Keratinocyte (primary cell): ENCODE results near the gene HOXD10.

Source experiments
- EZH2 ChIP-seq: IDR thresholded peaks from one replicate; pipeline ENCODE4 v1.6.1; 2012; ENCODE audit warnings: inconsistent platforms, mild to moderate bottlenecking, low read length, moderate library complexity
- TF ChIP-seq, protein P1 (sequence below), 3 experiments: IDR thresholded peaks in 1 of 3; conservative IDR thresholded peaks in 1 of 3; optimal IDR thresholded peaks in 1 of 3; 2 replicates in 2 of 3; 3 replicates in 1 of 3; pipeline versions ENCODE3 to v1.5.1; 2011; ENCODE audit warnings: low read length in 3 of 3, mild to moderate bottlenecking in 3 of 3, moderate library complexity in 2 of 3, control low read depth in 1 of 3, inconsistent platforms in 1 of 3; ENCODE audit not compliant: insufficient read depth in 2 of 3; ENCODE audit errors: extremely low read depth in 1 of 3

DNA sequence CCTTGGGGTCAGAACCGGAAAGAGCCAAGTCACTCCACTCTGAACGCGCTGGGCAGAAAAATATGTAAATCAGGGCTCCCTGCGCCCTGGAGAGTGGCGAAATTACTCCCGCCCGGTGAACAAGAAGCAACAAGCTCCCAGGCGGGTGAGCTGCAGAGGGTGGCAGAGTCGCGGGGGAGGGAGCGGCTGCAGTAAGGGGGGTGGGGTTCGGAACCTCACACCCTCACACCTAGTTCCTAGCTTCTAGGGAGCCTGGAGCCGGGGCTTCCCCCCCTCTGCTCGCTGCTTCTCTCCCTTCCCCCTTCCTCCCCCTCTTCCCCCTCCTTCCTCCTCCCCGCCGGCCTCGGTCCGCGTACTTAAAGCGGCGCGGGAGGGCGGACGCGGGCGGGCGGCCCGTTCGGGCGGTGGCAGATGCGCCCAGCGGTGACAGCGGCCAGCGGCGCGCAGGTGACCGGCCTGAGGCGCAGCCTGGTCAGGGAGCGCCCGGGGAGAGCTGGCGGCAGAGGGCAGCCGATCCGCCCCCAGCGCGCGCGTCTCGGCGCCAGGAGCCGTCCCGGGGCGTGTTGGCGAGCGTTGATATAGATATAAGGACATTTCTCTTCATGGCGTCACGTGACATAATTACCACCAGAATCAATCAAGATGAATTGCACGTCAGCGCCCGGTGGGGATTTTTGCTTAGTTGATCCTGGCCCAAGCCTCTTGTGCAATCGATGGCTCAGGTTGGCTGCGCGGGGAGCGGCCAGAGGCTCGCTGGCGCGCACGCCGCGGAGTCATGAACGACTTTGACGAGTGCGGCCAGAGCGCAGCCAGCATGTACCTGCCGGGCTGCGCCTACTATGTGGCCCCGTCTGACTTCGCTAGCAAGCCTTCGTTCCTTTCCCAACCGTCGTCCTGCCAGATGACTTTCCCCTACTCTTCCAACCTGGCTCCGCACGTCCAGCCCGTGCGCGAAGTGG, 9.7 kb upstream of the HOXD10 start, which contains the start of gene HOXD11:
- TF ChIP-seq, protein P1, sequence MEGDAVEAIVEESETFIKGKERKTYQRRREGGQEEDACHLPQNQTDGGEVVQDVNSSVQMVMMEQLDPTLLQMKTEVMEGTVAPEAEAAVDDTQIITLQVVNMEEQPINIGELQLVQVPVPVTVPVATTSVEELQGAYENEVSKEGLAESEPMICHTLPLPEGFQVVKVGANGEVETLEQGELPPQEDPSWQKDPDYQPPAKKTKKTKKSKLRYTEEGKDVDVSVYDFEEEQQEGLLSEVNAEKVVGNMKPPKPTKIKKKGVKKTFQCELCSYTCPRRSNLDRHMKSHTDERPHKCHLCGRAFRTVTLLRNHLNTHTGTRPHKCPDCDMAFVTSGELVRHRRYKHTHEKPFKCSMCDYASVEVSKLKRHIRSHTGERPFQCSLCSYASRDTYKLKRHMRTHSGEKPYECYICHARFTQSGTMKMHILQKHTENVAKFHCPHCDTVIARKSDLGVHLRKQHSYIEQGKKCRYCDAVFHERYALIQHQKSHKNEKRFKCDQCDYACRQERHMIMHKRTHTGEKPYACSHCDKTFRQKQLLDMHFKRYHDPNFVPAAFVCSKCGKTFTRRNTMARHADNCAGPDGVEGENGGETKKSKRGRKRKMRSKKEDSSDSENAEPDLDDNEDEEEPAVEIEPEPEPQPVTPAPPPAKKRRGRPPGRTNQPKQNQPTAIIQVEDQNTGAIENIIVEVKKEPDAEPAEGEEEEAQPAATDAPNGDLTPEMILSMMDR (optimal IDR thresholded peaks at IDR 0.05 in 1 of 3, IDR thresholded peaks at IDR 0.05 in 1 of 3, conservative IDR thresholded peaks at IDR 0.05 in 1 of 3; ENCODE audit: extremely low read depth in 1 of 3, insufficient read depth in 2 of 3, low read length in 3 of 3): no peak
- peak; percentile 98 for TF ChIP-seq EZH2
